ENCODE measurements around the gene RALGDS.
"Not testable (repeated sequence)": the region's sequence is repeated elsewhere in the genome, so short reads cannot be mapped to it uniquely, and the experiment has no call there.

Gene RALGDS

GRCh38 chr9:133106511-133107244 is 14.4 kb downstream of the RALGDS start:
- no peak for DNase-seq (ENCODE audit: low read depth in 3 of 3)

- no peak for DNase-seq (ENCODE audit: low read depth in 3 of 3)
These were observed 15.6 kb downstream of the RALGDS start for GRCh38 chr9:133105461-133105770.

GRCh38 chr9:133104718-133105460 is 16.2 kb downstream of the RALGDS start:
- DNase-seq (ENCODE audit: low read depth in 3 of 3), result no peak

GRCh38 chr9:133103987-133104505 is 17.0 kb downstream of the RALGDS start:
- DNase-seq (ENCODE audit: low read depth in 3 of 3), result no peak

- DNase-seq (ENCODE audit: low read depth in 3 of 3), result no peak
These were observed 17.7 kb downstream of the RALGDS start for GRCh38 chr9:133103183-133103986.

- no peak for DNase-seq (ENCODE audit: low read depth in 3 of 3)
These were observed 18.6 kb downstream of the RALGDS start for GRCh38 chr9:133102190-133103021.

GRCh38 chr9:133101356-133102189 is 19.5 kb downstream of the RALGDS start:
- DNase-seq (ENCODE audit: low read depth in 3 of 3), result no peak

- no peak for DNase-seq (ENCODE audit: low read depth in 3 of 3)
These were observed 20.3 kb downstream of the RALGDS start for GRCh38 chr9:133100506-133101355.

GRCh38 chr9:133099726-133100505 is 21.1 kb downstream of the RALGDS start:
- no peak for DNase-seq (ENCODE audit: low read depth in 3 of 3)

- no peak for DNase-seq (ENCODE audit: low read depth in 3 of 3)
These were observed 22.2 kb downstream of the RALGDS start for GRCh38 chr9:133098871-133099270.

- DNase-seq (ENCODE audit: low read depth in 3 of 3), result no peak
These were observed 22.8 kb downstream of the RALGDS start for GRCh38 chr9:133098104-133098754.

- no peak for DNase-seq (ENCODE audit: low read depth in 3 of 3)
These were observed 26.1 kb downstream of the RALGDS start for GRCh38 chr9:133094842-133095393.

- DNase-seq (ENCODE audit: low read depth in 3 of 3), result not testable (repeated sequence)
These were observed 26.7 kb downstream of the RALGDS start for GRCh38 chr9:133094351-133094750.

- no peak for DNase-seq (ENCODE audit: low read depth in 3 of 3)
These were observed 30.2 kb downstream of the RALGDS start for GRCh38 chr9:133090752-133091385.

GRCh38 chr9:133090187-133090586 is 30.9 kb downstream of the RALGDS start:
- DNase-seq (ENCODE audit: low read depth in 3 of 3), result no peak

GRCh38 chr9:133089271-133089671 is 31.8 kb downstream of the RALGDS start:
- no peak for DNase-seq (ENCODE audit: low read depth in 3 of 3)

- no peak for DNase-seq (ENCODE audit: low read depth in 3 of 3)
These were observed 32.3 kb downstream of the RALGDS start for GRCh38 chr9:133088756-133089155.
